Tongue (tissue), 2 donors: Measurements from ENCODE around the gene C10orf88. TPM values are rescaled to one million over a fixed set of nuclear protein-coding genes. Genes with fewer than 3 reads are reported as not detected.
A peak's percentile ranks its signal among the peaks of the same experiment; 100 is the strongest.
"Not testable (repeated sequence)": the region's sequence is repeated elsewhere in the genome, so short reads cannot be mapped to it uniquely, and the experiment has no call there.

Source experiments
- DNase-seq: peaks from one replicate; pipeline ENCODE4 v3.0.0-alpha.2; 2015
- total RNA-seq: library from RNA; depleted of rRNA; stranded (reverse); fragments of >200 nt; gene quantifications from one replicate; pipeline ENCODE4 v1.2.3, GENCODE V29; 2014

Gene C10orf88
- total RNA-seq, 1 donor from 2014 or later: 9.7 TPM

DNA sequence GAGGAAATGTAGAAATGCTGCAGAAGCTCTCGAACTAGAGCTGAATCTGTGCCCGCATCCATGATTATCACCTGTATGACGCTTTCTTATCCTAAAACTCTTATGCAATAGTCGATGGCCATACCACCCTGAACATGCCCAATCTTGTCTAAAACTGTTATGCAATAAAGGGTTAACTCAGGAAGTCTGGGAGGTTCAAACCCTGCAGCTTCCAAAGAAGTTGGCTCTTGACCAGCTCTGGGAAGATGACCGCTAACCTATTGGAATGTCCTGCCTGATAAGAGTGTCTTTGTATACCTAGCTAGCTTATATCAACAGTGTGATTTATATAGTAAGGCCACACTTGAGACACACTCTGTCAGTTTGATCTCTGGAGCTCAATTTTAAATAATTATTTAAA is 3.4 kb upstream of the C10orf88 start:
- no peak for DNase-seq

DNA sequence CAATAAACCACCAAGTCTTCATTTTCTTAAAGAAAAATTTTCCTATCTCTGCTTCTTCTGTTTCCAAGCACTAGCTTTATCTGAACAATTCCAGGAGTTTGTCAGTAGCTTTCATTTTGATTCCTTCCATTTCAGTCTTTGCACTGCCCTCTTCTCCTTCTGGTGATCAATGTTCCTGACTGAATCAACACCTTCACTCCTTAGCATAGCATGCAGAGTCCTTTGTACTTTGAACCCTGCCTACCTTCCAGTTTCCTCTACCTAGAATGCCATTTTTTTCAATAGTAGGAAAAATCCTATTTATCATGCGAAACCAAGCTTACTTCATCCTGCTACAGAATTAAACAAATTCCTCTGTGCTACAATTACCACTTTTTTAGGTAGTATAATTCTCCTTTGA is 1.9 kb upstream of the C10orf88 start:
- no peak for DNase-seq

DNA sequence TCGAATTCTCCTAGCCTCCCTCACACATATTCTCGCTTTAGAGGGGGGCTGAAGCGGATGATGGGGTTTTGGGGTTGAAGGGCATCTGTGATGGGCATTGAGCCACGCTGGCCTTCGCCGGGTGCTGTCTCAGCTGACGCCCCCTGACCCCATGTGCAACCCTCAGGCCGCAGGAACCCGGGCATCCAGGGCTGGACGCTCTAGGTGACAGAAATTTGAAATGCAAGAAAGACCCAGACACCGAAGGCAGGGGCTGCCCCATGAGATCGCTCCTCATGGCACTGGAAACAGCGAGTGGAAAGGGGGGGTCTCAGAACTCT is 664 bp upstream of the C10orf88 start:
- no peak for DNase-seq

DNA sequence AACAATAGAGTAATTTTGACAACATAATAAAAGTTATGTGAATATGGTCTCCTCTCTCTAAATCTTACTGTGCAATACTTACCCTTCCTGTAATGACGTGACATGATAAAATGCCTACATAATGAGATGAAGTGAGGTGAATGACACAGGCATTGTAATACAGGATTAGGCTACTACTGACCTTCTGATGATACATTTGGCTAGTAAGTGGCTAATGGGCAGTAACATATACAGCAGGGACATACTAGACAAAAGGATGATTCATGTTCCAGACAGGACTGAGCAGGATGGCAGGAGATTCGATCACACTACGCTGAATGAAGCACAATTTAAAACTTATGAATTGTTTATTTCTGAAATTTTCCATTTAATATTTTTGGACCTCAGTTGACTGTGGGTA is 4.7 kb downstream of the C10orf88 start:
- DNase-seq: no peak

DNA sequence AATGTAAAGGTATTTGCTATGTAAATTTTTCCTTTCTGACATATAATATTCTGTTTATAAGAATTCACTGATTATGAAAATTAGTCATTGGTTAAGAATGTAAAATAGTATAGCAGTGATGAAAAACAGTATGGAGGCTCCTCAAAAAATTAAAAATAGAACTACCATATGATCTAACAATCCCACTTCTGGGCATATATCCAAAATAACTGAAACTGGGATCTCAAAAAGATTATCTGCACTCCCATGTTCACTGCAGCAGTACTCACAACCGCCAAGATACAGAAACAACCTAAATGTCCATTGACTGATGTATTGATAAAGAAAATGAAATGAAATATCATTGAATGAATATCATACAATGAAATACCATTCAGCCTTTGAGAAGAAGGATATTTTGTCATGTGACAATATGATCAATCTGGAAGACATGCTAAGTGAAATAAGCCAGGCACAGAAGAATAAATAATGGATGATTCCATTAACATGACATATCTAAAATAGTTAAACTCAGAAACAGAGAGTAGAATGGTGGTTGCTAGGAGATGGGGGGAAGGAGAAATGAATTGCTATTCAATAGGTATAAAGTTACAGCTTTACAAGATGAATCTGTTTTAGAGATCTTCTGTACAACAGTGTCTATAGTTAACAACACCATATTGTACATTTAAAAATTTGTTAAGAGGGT is 14.0 kb downstream of the C10orf88 start:
- DNase-seq: peak; percentile 12

DNA sequence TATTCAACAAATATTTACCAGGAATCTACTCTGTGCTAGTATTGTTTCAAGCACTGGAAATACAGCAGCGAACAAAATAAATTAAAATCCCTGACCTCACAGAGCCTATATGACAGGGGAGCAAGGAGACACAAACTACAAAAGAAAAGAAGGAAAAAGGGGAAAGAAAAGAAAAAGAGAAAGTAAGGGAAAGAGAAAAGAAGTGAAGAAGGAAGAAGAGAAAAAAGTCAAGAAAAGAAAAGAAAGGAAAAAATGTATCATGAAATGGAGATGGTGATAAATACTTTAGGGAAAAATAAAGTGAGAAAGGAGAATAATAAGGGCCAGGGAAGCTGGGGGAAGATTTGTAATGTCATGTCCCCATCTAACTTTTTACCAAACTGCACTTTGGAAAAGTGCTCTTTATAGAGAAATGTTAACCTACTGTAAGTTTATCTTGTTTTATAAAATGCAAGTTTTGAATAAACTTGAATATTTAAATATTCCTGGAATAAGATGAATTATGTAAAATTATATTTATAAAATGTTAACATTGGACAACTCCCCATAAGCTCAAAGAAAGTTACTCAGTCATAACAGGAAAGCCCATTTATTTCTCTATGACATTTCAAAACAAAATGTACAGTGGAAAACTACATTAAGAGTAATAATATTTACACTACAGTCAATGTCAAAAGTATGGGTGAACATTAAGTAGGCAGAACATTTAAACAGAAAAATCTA is 14.7 kb downstream of the C10orf88 start:
- no peak for DNase-seq

DNA sequence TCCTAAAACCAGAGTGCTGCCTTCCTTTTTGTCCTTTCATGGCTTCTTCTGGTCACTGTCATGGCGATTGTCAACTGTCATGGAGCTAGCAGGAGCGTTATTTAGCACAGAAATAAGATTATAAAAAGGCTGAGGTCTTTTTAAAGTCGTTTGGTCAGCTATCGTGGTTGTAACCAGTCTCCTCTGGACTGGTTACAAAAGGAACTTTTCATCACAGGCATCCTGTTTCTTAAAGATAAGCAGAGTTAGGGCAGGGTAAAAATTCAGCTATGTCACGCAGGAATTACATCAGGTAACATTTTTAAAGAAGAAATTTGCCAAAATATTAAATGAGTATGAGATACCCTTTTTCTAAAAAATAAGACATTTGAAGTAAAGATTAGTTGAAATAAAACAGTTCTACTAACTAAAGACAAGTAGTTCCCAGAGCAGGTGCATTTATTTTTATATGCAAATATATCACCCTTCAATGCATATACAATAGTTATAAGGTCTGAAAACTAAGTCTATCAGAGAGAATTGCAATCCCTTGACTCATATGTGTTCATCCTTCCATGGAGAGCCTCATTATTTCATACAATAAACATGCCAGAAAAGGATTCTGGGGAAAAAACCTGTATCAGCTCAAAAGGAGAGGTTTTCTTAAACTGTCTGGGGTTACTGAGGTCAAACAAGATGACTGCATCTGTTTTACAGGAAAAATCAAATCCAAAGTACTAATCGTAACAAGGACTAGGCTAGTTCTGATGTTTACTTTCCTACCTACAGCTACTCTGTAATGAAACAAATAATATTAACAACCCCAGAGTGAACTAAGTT is 22.7 kb downstream of the C10orf88 start:
- DNase-seq: no peak

DNA sequence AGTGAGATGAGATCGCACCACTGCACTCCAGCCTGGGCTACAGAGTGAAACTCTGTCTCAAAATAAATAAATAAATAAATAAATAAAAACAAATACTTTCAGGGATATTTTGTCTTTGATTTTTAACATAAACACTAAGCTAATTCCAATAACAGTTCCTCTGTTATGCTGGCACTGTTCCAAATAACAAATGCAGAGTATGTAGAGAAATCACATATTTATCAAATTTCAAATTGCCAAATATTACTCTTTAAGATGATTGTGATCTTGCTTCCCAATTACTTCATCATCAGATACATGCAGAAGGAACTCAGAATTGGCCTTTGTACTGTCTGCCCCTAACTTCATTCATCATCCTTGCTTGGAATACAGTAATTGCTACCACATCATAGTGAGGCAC is 23.9 kb downstream of the C10orf88 start:
- no peak for DNase-seq

DNA sequence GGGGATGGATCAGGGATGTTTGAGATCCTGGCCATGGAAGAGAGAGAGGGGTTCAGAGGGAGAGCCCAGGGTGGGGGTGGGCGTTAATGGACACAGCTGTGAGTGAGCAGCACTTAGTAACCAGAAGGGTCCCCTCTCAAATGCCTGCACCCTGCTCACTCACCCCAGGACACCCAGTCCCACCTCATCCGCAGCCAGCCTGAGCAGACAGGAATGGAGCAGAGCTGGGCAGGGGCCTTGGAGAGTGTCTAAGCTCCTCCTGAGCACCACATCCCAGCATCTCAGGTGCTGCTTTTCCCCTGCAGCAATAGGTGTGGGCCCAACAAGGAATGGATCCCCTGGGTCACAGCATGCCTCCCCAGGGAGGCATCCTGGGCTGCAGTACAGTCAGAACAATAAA is 38.3 kb downstream of the C10orf88 start:
- no peak for DNase-seq

DNA sequence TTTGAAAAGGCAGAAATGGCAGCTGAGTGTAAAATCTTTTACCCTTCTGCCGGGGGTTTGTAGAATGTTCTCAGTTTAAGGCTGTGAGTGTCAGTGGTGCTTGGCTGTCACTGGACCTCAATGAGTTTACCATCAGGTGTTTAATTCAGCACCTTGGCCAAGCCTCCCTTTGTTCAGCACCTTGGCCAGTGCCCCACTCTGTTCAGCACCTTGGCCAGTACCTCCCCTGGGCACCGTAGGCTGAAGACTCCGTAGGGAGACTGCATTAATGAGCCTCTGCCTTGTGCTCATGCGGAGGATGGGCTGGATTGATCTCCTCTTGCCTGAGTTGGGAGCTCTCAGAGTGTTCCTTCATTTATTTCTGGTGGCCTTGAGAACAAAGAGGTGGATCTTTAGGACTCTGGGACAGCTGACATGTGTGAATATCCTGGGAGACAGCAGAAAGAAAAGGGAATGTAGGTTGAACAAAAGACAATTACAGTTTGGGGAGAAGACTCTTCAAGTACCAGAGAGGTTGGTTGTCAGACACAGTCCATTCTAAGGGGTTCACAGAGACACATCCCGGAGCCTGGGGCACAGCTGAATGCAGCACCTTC is 42.0 kb downstream of the C10orf88 start:
- peak; percentile 71 for DNase-seq

DNA sequence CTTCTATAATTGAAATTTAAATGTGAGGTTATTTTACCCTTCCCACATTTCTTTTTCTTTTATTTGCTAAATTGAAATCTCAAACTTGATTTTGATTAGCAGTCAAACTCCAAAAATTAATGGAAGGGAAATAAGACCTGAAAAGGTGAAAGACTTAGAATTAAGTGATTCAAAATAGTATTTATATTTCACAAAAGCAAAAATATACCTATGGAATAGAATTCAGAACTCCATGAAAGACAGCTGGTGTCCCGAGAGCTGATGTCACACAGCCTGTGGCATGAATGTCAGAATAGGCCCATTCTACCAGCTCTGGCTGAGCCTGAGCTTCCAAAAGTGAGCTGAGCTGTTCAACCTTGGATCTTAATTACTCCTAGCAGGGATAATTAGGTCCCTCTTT is 43.7 kb downstream of the C10orf88 start, which contains the start of gene FAM24A:
Gene FAM24A, plus strand, starts transcription at position 301 of the 400 bp plus-strand sequence. CDS start 1,025 bp downstream, outside the sequence.
- DNase-seq: no peak

DNA sequence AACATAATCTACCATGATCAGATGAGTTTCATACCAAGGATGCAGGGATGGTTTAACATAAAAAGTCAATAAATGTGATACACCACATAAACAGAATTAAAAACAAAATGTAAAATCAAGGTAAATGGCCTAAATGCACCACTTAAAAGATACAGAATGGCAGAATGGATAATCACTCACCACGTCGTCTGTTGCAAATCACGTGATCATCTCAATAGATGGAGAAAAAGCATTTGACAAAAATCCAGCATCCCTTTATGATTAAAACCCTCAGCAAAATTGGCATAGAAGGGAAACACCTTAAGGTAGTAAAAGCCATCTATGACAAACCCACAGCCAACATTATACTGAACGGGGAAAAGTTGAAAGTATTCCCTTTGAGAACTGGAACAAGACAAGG is 50.2 kb downstream of the C10orf88 start:
- not testable (repeated sequence) for DNase-seq

DNA sequence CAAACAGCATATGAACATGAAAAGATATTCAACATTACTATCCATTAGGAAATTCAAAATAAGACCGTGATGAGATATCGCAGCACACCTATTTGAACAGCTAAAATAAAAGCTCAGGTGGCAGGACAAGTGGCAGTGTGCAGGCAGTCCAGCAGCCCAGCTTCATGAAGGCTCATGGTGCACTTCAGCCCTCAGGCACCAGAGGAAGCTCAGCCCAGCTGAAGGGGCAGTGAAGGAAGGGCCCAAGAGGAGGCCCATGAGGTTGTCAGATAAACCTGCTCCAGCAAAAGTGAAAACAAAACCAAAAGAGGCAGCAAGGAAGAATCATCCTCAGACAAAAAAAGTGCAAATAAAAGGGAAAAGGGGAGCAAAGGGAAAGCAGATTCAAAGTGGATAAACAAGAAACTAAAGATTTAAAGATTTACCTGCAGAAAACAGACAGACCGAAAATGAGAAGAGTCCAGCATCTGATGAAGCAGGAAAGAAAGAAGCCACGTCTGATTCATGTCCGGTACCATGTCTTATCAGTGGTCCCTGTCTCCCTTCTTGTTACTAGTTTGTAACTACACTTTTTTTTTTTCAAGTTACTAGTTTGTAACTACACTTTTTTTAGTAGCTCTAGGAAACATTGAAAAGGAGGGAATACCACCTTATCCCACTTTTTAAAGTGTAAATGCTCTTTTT is 59.6 kb downstream of the C10orf88 start:
- DNase-seq: no peak

DNA sequence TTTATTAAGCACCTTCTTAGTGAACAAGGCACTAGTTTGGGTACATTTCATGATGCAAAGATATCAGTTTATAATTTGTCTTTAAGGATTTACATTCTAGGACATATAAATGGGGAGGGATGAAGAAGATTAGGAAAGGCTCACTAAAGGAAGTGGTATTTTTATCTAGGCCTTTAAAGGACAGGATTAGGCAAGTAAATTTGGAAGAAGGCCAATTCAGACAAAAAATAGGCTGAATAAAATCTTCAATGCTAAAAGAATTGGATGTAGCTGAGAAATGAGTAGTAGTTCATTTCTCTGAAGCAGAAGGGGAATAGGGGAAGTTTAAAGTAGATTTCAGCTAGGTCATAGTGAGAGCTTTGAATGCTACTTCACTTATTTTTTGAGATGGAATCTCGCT is 69.9 kb downstream of the C10orf88 start:
- no peak for DNase-seq

DNA sequence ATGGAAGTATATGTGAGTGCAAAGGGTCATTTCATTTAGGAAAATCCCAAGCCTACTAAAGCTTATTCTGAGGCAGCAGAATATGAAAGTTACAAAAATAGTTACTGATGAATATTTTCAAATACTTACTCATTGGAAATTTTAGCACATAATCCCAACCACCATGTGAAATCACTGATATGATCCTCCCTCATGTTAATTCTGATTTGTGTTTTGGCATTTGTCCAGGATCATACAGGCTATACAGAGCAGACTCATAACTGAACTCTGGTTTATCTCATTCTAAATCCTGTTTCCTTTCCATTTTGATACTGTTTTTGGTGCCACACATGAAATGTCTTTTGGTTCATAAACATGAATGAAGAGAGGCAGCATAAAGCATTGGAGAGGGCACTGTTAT is 71.3 kb downstream of the C10orf88 start:
- no peak for DNase-seq

Other genes with a start within 250 kb of the C10orf88 start
- gene CUZD1, start 108.4 kb downstream of the C10orf88 start, total RNA-seq: 0.31 TPM
- gene FAM24B, start 74.6 kb downstream of the C10orf88 start, total RNA-seq: 7.5 TPM
- gene FAM24A, start 43.6 kb downstream of the C10orf88 start, total RNA-seq: not detected
- 3.0 TPM for gene PSTK, start 26.2 kb upstream of the C10orf88 start, total RNA-seq
- 10.6 TPM for gene IKZF5, start 54.6 kb upstream of the C10orf88 start, total RNA-seq
- 24.7 TPM for gene ACADSB, start 54.8 kb upstream of the C10orf88 start, total RNA-seq
- gene HMX3, start 181.7 kb upstream of the C10orf88 start, total RNA-seq: not detected
- not detected for gene HMX2, start 193.9 kb upstream of the C10orf88 start, total RNA-seq
- 94.6 TPM for gene BUB3, start 200.2 kb upstream of the C10orf88 start, total RNA-seq